Stimulated activated CD4-positive, alpha-beta T cell treated with anti-CD3 and anti-CD28 coated beads, TNF-alpha, amount 100 ng/mL, for 1 hour (primary cell): ENCODE measurements around the gene ZNF319.

Experiments
- DNase-seq, 3 donors: peaks; one replicate each; pipeline ENCODE4 v3.0.0-alpha.2; 2020; ENCODE audit warnings: low read depth in 3 of 3, low spot score in 1 of 3

The ZNF319 gene

DNA sequence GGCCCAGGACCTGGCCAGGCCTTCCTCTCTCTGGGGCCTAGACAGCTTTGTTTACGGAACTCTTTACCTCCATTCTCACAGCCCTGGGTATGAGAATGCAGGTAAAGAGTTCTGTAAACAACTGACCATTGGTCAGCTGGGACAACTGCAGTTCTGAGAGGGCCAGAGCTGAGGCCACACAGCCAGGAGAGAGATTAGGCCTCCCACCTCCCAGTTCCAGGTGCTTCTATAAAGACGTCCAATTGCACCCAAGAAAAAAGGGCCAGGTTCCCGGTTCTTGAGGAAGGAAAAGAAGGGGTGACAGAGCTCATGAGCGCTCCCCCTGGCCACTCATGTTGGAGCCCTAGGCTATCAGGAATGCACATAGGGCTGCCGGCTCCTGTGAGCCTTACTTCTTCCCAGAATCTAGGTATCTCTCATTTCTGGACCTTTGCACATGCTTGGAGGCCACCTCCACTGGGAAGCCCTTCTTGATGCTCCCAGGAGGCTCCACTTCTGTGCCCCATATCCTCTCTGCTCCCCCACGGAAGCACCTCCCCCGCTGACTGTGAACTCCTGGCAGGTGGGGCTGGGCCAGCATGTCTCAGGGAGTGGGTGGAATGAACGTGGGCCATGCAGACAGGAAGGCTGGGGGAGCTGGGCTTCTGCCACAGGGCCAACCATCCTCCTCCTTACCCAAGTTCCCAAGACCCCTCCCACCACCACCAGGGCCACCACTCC lies 42.6 kb downstream of the ZNF319 start:
- no peak for DNase-seq

- DNase-seq: no peak
Measured at GRCh38 chr16:57956924-57957672, 43.4 kb downstream of the ZNF319 start.

GRCh38 chr16:57956270-57956808 lies 44.1 kb downstream of the ZNF319 start:
- no peak for DNase-seq

DNA sequence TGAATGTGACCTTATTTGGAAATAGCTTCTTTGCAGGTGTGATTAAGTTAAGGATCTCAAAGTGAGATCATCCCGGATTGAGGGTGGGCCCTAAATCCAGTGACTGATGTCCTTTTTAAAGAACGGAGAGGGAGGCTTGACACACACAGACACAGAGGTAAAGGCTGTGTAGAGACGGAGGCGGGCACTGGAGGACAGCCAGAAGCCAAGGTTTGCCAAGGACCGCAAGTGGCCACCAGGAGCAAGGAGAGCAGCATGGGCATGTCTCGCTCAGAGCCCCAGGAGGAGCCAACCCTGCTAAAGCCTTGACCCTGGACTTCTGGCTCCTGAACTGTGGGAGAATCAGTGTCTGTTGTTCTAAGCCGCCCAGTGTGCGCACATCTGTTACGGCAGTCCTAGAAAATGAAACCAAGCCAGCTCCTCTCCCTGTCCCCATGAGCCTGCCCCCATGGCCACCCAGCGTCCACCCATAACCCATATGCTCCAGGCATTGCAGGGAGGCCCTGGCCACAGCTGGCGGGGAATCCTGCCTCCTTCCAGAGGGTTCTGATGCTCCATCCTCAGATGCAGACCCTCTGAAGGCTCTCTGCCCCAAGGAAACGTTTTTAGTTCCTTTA lies 44.8 kb downstream of the ZNF319 start:
- DNase-seq: no peak

- DNase-seq: no peak
Measured at GRCh38 chr16:57953857-57954256, 46.6 kb downstream of the ZNF319 start.

DNA sequence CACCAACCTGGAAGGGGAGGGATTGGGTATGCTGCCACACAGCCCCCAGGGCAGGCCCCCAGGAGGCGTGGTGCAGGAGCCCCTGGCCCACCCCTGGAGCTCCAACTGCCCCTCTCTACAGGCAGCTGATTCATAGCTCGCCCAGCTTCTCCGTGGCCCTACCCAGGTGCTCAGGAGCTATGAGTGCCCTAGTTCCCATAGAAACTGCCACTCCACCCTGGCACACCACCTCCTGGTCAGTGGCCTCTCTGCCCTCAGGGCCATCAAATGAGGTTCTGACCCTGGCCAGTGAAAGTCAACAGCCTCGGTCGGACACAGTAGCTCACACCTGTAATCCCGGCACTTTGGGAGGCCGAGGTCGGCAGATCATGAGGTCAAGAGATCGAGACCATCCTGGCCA lies 47.6 kb downstream of the ZNF319 start:
- DNase-seq: no peak

- no peak for DNase-seq
Measured at GRCh38 chr16:57951204-57951960, 49.1 kb downstream of the ZNF319 start.

DNA sequence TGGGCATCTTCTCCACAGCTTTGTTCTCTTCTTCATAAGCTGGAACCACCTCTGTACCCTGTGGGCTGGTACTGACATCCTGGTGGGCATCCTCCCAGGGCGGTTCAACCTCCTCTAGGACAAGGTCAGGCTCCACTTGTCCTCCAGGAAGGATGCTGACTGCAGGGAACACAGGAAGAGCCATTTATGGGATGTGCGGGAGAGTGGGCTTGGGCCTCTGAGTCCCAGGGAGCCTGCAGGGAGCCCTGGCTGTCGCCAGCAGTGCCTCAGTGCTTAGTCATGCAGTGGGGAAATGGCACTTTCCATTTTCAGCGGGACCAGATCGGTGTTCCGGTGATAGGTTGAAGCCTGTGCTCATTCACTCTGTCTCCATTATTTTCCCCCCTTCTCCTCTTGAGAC lies 50.1 kb downstream of the ZNF319 start:
- no peak for DNase-seq

GRCh38 chr16:57949595-57950238 lies 50.8 kb downstream of the ZNF319 start:
- no peak for DNase-seq

DNA sequence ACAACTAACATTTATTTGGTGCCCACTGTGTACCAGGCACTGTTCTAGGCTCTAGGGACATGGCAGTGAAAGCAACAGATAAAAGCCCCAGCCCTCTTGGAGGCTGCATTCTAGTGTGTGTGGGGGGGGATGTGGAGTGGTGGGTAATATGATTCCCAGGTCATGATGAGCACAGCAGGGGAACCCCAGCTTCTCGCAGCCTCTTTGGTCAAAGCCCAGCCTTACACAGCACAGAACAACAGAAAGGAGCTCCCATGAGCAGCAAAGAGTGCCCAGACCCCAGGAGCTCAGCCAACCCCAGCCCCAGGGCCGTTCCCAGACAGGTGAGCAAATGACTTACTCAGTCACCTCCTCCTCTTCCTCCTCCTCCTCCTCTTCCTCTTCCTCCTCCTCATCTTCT lies 51.5 kb downstream of the ZNF319 start:
- no peak for DNase-seq

DNA sequence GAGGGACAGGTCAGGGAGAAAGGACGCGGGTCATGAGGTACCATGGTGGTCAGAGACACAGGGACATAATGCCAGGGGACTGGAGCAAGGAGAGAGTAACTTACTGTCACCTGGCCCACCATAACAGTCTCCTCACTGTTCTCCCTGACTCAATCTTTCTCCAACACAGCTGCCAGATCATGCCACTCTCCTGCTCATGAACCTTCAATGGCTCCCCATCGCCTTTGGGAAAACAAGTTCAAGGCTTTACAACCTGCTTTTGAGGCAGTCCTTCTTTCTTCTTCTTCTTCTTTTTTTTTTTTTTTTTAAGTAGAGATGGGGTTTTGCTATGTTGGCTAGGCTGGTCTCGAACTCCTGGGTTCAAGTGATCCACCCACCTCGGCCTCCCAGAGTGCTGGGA lies 52.4 kb downstream of the ZNF319 start:
- DNase-seq: no peak

- DNase-seq: no peak
Measured at GRCh38 chr16:57947261-57947660, 53.2 kb downstream of the ZNF319 start.

- no peak for DNase-seq
Measured at GRCh38 chr16:57946181-57946801, 54.2 kb downstream of the ZNF319 start.

- DNase-seq: no peak
Measured at GRCh38 chr16:57945740-57946138, 54.7 kb downstream of the ZNF319 start.

DNA sequence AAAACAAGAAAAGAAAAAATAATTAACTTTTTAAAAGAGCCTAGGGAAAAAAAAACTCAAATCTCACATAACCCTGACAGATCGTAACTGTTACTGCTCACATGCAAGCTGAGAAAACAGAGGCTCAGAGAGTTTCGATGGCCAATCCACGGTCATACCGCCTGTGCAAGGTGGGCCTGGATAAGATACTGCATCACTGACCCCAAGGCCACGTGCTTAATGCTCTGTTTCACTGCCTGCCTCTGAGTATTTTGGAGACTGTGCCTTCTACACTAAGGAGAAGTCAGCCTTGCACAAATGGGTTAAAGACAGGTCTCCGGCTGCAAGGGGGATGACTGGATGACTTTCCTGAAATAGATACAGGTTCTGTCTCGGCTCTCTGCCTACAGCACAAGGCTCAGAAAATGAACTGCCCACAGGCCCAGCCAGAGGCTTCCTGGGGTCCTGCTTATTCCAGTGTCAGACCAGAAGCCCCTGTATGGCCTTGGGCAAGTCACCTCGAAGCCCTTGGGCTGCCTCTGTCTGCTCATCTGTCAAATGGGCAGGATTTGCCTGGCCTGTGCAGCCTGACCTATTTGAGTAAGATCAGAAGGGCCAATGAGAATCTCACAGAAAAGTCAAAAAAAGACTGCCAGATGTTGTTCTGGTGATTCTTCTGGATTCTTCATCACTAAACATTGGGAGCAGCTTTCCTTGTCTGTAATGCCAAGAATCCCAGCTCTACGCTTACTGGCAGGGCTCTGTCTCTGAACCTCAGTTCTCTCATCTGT lies 55.3 kb downstream of the ZNF319 start:
- no peak for DNase-seq
